Stimulated activated CD8-positive, alpha-beta memory T cell treated with anti-CD3 and anti-CD28 coated beads, Interleukin-15, amount 100 ng/mL, for 48 hours (primary cell): ENCODE measurements around the gene TP53I11.
A peak's percentile ranks its signal among the peaks of the same experiment; 100 is the strongest.

Experiments used
- DNase-seq, 2 donors: peaks; one replicate each; pipeline ENCODE4 v3.0.0-alpha.2; 2020; ENCODE audit warnings: low read depth in 2 of 2

Gene TP53I11

DNA sequence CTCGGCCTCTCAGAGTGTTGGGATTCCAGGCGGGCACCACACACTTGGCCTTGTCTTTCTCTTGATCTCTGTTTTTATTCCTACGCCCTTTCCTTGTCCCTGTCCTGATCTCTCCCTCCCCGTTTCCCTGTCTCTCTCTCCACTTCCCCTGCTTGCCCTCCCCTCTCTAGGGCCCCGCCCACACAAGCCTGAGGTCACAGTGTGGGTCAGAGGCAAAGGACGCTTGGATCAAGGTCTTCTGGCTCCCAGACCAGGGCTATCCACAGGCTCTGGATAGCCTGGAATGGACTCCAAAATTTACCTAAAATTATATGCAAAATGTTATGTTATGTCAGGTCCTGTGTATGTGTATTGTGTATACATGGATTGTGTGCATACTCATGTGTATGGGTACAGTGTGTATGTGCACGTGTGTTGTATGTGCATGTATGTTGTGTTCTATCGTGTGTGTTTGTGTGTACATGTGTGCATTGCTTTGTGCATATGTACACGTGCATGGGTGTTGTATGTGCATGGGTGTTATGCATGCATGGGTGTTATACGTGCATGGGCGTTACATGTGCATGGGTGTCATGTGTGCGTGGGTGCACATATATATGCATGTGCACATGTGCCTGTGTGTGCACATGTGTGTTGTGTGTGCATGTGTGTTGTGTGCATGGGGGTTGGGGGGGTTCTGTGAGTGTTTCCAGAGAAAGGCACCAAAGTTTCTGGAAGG, 38.3 kb downstream of the TP53I11 start:
- no peak for DNase-seq

DNA sequence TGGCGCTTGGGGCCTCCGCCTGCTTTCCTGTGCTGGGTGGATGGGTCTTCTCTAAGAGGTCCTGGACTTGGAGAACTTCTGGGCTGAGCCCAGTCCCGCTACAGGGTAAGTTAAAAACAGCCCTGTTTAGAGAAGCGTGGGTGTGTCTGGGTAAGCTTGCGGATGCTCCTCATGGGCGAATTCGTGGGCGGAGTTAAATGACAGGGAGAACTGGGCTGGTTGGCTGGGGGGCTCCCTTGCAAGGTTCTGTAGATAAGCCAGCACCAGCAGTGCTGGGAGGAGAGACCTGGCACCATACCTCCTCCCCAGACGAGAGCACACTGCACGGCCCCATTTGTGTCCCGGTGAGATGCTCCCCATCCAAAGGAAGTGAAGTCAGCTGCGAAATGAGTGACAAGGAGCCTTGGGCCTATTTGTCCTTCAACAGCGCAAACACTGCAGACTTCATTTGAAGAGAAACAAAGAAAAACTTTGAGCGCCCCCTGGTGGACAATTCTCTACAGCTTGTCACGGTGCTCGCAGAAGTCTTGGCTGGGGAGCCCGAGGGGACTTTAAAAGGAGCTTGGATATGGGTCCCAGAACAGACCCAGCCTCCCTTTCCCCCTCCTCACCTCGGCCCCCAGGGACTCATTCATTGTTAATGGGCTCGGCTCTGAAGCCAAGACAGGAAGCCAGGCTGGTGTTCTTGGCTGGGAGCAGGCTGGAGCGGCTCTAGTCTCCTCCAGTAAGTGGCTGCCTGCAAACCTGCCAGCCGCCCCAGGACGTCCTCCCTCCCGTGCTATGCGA, 39.5 kb downstream of the TP53I11 start:
- DNase-seq: peak; percentile 51 to 58

GRCh38 chr11:44910591-44910990, 40.1 kb downstream of the TP53I11 start:
- no peak for DNase-seq

GRCh38 chr11:44909557-44909956, 41.1 kb downstream of the TP53I11 start:
- no peak for DNase-seq

- DNase-seq: no peak
Measured at GRCh38 chr11:44906649-44907048, 44.0 kb downstream of the TP53I11 start.

DNA sequence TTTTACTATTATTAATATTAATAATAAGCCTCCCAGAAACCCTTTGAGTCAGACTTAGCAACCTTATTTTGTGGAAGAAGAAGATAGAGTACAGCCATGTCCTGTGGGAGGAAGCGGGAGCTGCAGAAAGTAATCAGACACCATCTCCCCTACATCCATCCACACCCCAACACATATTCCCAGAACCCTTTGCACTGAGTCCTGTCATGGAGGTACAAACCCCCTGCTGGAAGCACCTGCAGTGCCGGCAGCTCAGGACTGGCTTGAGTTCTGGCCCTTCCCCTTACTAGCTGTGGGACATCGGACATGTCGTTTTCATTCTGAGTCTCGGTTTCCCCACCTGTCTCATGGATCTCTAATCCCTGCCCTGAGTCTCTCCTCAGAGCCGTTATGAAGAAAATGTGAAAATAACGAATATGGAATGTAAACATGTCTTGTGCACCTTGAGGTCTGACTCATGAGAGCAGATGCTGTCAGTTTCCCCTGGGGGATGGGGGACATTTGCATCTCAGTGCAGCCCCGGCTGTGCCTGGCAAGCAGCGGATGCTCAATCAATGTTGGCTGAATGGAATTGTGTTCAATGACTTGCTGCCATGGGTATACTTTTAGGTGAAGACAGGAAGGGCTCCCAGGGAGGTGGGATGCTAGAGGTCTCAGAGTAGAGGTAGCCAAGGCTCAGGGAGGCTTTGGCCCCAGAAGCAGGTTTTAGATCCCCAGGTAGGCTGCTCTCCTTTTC, 45.4 kb downstream of the TP53I11 start:
- no peak for DNase-seq

- no peak for DNase-seq
Measured at GRCh38 chr11:44904261-44905020, 46.2 kb downstream of the TP53I11 start.

GRCh38 chr11:44903518-44903917, 47.2 kb downstream of the TP53I11 start:
- no peak for DNase-seq

- no peak for DNase-seq
Measured at GRCh38 chr11:44903035-44903434, 47.6 kb downstream of the TP53I11 start.

DNA sequence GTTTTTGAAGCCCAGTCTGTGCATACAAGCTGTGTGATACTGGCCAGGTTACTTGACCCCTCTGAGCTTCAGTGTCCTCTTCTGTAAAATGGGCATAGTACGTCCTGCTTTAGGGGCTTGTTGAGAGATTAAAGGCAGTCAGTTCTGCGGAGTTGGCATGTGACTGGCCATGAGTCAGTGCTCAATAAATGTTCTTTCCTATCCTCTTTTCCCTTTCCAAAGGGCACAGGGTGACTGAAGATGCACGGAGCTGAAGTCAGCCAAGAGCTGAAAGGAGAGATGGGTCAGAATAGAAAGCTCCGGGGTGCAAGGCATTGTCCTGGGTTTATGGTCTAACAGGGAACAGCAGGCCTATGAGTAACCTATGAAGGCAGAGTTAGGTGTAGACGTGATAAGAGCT, 48.9 kb downstream of the TP53I11 start:
- no peak for DNase-seq

DNA sequence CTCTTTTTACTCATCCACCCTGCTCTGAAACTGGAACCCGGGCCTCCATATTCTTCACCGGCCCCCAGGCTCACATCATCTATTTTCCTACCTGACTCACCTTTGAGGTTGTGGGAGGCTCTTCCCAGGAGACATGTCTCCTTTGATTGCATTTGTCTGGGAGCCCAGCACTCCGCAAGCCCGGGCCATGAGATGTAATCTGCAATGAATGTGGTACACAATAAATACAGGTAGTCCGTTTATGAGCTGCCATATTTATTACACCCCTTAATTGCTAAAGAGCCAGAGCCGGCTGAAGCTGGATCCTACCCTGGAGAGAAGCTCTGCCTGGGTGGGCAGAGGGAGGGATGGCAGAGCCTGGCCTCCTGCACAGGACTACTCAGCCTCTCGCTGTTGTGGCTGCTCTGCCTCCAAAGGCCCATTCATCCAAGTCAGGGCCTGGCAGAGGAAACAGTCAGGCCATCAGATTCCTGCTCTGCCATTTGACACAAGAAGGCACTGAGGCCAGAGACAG, 49.5 kb downstream of the TP53I11 start:
- no peak for DNase-seq

GRCh38 chr11:44899959-44900358, 50.7 kb downstream of the TP53I11 start:
- DNase-seq: peak in 1 of 2 donors; percentile 13

DNA sequence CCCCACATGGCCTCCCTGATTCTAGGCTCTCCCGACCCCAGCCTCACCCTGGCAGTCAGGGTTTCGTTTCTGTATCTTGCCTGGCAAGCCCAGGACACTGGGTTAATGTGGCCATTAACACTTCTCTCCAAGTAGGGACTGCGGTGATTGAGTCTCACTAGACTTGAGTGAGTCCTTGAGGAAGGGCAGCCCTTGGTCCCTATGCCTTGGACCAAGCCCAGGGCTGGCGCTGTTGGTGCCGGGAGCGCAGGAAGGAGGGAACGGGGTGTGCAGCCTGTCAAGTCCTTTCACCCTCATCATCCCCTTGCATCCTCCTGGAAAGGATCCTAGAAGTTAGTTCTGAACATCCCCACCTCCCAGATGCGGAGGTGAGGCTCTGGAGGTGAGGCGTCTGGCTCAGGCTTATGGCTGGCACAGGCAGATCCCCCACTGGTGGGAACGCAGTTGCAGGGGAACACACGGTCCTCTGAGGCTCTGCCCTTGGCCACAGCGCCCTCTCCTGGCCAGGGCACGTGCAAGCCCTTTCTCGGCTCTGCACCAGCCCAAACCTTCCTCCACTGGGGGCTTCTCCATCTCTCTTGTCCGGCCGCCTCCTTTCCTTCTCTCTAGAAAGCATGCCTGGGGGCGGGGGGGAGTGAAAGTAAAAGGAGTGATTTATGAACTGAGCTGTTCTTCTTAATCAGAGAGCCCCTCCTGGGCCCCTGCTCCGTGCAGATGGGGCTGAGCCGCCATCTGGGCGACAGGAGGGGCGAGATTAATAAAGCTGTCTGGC, 56.7 kb downstream of the TP53I11 start:
- peak; percentile 34 to 43 for DNase-seq

- DNase-seq: no peak
Measured at GRCh38 chr11:44893308-44893822, 57.3 kb downstream of the TP53I11 start.

- DNase-seq: no peak
Measured at GRCh38 chr11:44892843-44893242, 57.8 kb downstream of the TP53I11 start.

GRCh38 chr11:44889266-44889665, 61.4 kb downstream of the TP53I11 start:
- no peak for DNase-seq

GRCh38 chr11:44887636-44888035, 63.0 kb downstream of the TP53I11 start:
- DNase-seq: no peak

DNA sequence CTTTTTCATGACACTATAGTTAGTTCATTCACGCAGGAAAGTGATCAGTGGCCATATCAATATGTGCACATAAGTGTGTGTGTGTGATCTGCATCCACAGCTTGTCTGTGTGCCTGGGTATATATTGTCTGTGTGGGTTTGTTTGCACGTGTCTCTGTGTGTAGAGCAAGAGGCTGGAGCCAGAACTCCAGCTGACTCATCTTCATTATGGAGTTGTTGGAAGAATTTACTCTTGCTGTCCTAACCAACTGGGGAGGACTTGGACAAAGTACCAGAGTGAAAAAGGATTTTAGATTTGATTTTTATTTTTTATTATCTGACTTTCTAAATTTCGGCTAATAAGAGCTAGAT, 63.9 kb downstream of the TP53I11 start:
- no peak for DNase-seq

- no peak for DNase-seq
Measured at GRCh38 chr11:44885919-44886789, 64.5 kb downstream of the TP53I11 start.
